Right kidney (tissue), 1 donor: ENCODE results near the gene EIF4G2.
A peak's percentile ranks its signal among the peaks of the same experiment; 100 is the strongest.

ENCODE experiments used
- DNase-seq: peaks from one replicate; pipeline ENCODE4 v3.0.0-alpha.2; 2016

The EIF4G2 gene

GRCh38 chr11:10778217-10778970, 30.3 kb downstream of the EIF4G2 start:
- no peak for DNase-seq

GRCh38 chr11:10777806-10778205, 30.9 kb downstream of the EIF4G2 start:
- DNase-seq = no peak

- no peak for DNase-seq
Measured at GRCh38 chr11:10777393-10777793, 31.3 kb downstream of the EIF4G2 start.

GRCh38 chr11:10774811-10775210, 33.9 kb downstream of the EIF4G2 start:
- no peak for DNase-seq

GRCh38 chr11:10771457-10771856, 37.3 kb downstream of the EIF4G2 start:
- DNase-seq = no peak

GRCh38 chr11:10770626-10771254, 38.0 kb downstream of the EIF4G2 start:
- no peak for DNase-seq

GRCh38 chr11:10764412-10764811, 44.3 kb downstream of the EIF4G2 start:
- DNase-seq = no peak

- no peak for DNase-seq
Measured at GRCh38 chr11:10763766-10764165, 45.0 kb downstream of the EIF4G2 start.

GRCh38 chr11:10762913-10763421, 45.8 kb downstream of the EIF4G2 start:
- DNase-seq = no peak

GRCh38 chr11:10762185-10762584, 46.5 kb downstream of the EIF4G2 start:
- DNase-seq = no peak

GRCh38 chr11:10761085-10761698, 47.5 kb downstream of the EIF4G2 start:
- DNase-seq = no peak

GRCh38 chr11:10758957-10759356, 49.8 kb downstream of the EIF4G2 start:
- DNase-seq = no peak

GRCh38 chr11:10752486-10752885, 56.2 kb downstream of the EIF4G2 start:
- DNase-seq = no peak

- DNase-seq = no peak
Measured at GRCh38 chr11:10752061-10752460, 56.7 kb downstream of the EIF4G2 start.

- no peak for DNase-seq
Measured at GRCh38 chr11:10751581-10751940, 57.2 kb downstream of the EIF4G2 start.

- peak; percentile 98 for DNase-seq
Measured at GRCh38 chr11:10750838-10751580, 57.7 kb downstream of the EIF4G2 start, which contains the start of gene CTR9. CTR9 (plus strand) TSS chr11:10751246; CDS start chr11:10751413, 167 bp downstream.

GRCh38 chr11:10749476-10749875, 59.2 kb downstream of the EIF4G2 start:
- no peak for DNase-seq

- DNase-seq = no peak
Measured at GRCh38 chr11:10747733-10748132, 61.0 kb downstream of the EIF4G2 start.
